Upper lobe of left lung (tissue), 4 donors: ENCODE measurements around the gene CTBP2.

Source experiments
- EP300 ChIP-seq, 4 donors: sonication (generic); formaldehyde crosslinking; IDR thresholded peaks; one replicate each; pipeline ENCODE4 v1.5.1; 2017; ENCODE audit warnings: antibody characterized with exemption in 4 of 4, control low read depth in 2 of 4
- POLR2A ChIP-seq, 4 donors: fragments of 450-650 bp; IDR thresholded peaks; one replicate each; pipeline ENCODE4 v1.5.1; 2016 to 2017; ENCODE audit warnings: antibody characterized with exemption in 4 of 4, mild to moderate bottlenecking in 2 of 4
- POLR2AphosphoS5 ChIP-seq, 2 donors: sonication (generic); formaldehyde crosslinking; IDR thresholded peaks; one replicate each; pipeline ENCODE4 v1.5.1; 2017; ENCODE audit warnings: antibody characterized with exemption in 2 of 2
- TF ChIP-seq, protein P1 (sequence below), 6 experiments: fragments of 450-650 bp in 4 of 6; fragments of 200-600 bp in 2 of 6; sonication (generic) in 2 of 6; IDR thresholded peaks; one replicate each; pipeline ENCODE4 v1.5.1; 2016 to 2019; ENCODE audit warnings: antibody characterized with exemption in 6 of 6

DNA sequence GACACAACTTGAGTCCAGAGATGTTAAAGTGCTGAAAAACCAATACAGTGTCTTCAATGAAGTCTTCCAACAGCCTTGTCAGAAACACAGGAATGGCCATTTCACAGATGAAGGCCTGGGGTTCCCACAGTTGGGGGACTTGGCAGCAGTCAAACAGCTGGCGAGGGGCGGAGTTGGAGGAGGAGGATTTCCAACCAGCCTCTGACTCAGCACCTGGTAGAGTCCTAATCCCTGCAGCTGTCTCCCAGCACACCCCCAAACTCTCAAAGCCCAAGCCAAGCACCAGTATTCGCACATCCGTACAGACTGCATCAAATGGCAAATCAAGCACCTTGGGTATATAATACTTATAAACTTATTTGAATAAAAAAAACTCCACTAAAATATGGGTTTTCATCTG lies 28.0 kb downstream of the CTBP2 start:
- TF ChIP-seq, protein P1, sequence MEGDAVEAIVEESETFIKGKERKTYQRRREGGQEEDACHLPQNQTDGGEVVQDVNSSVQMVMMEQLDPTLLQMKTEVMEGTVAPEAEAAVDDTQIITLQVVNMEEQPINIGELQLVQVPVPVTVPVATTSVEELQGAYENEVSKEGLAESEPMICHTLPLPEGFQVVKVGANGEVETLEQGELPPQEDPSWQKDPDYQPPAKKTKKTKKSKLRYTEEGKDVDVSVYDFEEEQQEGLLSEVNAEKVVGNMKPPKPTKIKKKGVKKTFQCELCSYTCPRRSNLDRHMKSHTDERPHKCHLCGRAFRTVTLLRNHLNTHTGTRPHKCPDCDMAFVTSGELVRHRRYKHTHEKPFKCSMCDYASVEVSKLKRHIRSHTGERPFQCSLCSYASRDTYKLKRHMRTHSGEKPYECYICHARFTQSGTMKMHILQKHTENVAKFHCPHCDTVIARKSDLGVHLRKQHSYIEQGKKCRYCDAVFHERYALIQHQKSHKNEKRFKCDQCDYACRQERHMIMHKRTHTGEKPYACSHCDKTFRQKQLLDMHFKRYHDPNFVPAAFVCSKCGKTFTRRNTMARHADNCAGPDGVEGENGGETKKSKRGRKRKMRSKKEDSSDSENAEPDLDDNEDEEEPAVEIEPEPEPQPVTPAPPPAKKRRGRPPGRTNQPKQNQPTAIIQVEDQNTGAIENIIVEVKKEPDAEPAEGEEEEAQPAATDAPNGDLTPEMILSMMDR (IDR thresholded peaks at IDR 0.05) = no peak
- no peak for TF ChIP-seq POLR2AphosphoS5 (IDR thresholded peaks at IDR 0.05)
- TF ChIP-seq POLR2A (IDR thresholded peaks at IDR 0.05) = no peak
- TF ChIP-seq EP300 (IDR thresholded peaks at IDR 0.05) = no peak
